Inflammatory macrophage treated with lipopolysaccharide for 4 hours (primary cell): Measurements from ENCODE around the gene GNAZ.
"Not testable (repeated sequence)": the region's sequence is repeated elsewhere in the genome, so short reads cannot be mapped to it uniquely, and the experiment has no call there.

Source experiments
- DNase-seq: peaks from one replicate; pipeline ENCODE4 v3.0.0-alpha.2; 2020

GNAZ gene

GRCh38 chr22:23070418-23071229, at the start of gene GNAZ:
TSS of gene GNAZ (plus strand) at chr22:23070519. CDS start at chr22:23095696, 25,177 bp downstream.
- no peak for DNase-seq

- no peak for DNase-seq
Measured at GRCh38 chr22:23020659-23021293, 49.5 kb upstream of the GNAZ start.

- DNase-seq = not testable (repeated sequence)
Measured at GRCh38 chr22:23021660-23022353, 48.5 kb upstream of the GNAZ start.

GRCh38 chr22:23023294-23023693, 47.0 kb upstream of the GNAZ start:
- DNase-seq = no peak

- no peak for DNase-seq
Measured at GRCh38 chr22:23026777-23027176, 43.5 kb upstream of the GNAZ start.

- DNase-seq = not testable (repeated sequence)
Measured at GRCh38 chr22:23027849-23028248, 42.5 kb upstream of the GNAZ start.

GRCh38 chr22:23029521-23030228, 40.6 kb upstream of the GNAZ start:
- no peak for DNase-seq

GRCh38 chr22:23031381-23031780, 38.9 kb upstream of the GNAZ start:
- DNase-seq = no peak

- DNase-seq = no peak
Measured at GRCh38 chr22:23031786-23032185, 38.5 kb upstream of the GNAZ start.

- DNase-seq = no peak
Measured at GRCh38 chr22:23032658-23033057, 37.7 kb upstream of the GNAZ start.

- no peak for DNase-seq
Measured at GRCh38 chr22:23033116-23033905, 37.0 kb upstream of the GNAZ start.

GRCh38 chr22:23034621-23035556, 35.4 kb upstream of the GNAZ start:
- DNase-seq = no peak

GRCh38 chr22:23035557-23036277, 34.6 kb upstream of the GNAZ start:
- no peak for DNase-seq

- DNase-seq = peak; percentile 21
Measured at GRCh38 chr22:23036684-23037428, 33.5 kb upstream of the GNAZ start.

GRCh38 chr22:23037429-23038333, 32.6 kb upstream of the GNAZ start:
- DNase-seq = no peak

- no peak for DNase-seq
Measured at GRCh38 chr22:23038334-23038642, 32.0 kb upstream of the GNAZ start.

- DNase-seq = no peak
Measured at GRCh38 chr22:23038902-23039301, 31.4 kb upstream of the GNAZ start.

GRCh38 chr22:23042179-23042578, 28.1 kb upstream of the GNAZ start:
- no peak for DNase-seq

GRCh38 chr22:23044570-23044969, 25.7 kb upstream of the GNAZ start:
- no peak for DNase-seq
